SK-N-SH treated with all-trans-retinoic acid at 6 μM for 48 hours (cell line): Measurements from ENCODE around the gene MAP3K13.

Experiments
- ATAC-seq: fragments of 200-7000 bp; cut with Tn5 transposase; 3 replicates; pipeline ENCODE4 v1.9.1; 2020; ENCODE audit warnings: mild to moderate bottlenecking, moderate library complexity
- ARNTL ChIP-seq: fragments of 450-650 bp; formaldehyde crosslinking; IDR thresholded peaks from 2 replicates; pipeline ENCODE4 v1.5.0; 2020; ENCODE audit warnings: low read depth, mild to moderate bottlenecking, moderate library complexity, borderline replicate concordance
- BACH2 ChIP-seq: fragments of 250-450 bp; sonication (Bioruptor Pico); IDR thresholded peaks from 2 replicates; pipeline ENCODE4 v1.9.0; 2021; ENCODE audit warnings: mild to moderate bottlenecking, borderline replicate concordance
- CSDC2 ChIP-seq: fragments of 250-450 bp; sonication (Bioruptor Pico); IDR thresholded peaks from 2 replicates; pipeline ENCODE4 v1.5.0; 2020; ENCODE audit warnings: mild to moderate bottlenecking, moderate library complexity
- GLIS3 ChIP-seq: fragments of 250-450 bp; sonication (Bioruptor Pico); IDR thresholded peaks from 2 replicates; pipeline ENCODE4 v1.5.0; 2020; ENCODE audit warnings: mild to moderate bottlenecking, moderate library complexity
- ISL1 ChIP-seq: fragments of 250-450 bp; sonication (Bioruptor Pico); IDR thresholded peaks from 2 replicates; pipeline ENCODE4 v2.1.2; 2022; ENCODE audit warnings: mild to moderate bottlenecking, moderate library complexity
- OSR1 ChIP-seq: fragments of 250-450 bp; sonication (Bioruptor Pico); IDR thresholded peaks from 2 replicates; pipeline ENCODE4 v1.8.0; 2022; ENCODE audit warnings: moderate library complexity, mild to moderate bottlenecking, inconsistent platforms
- PPARA ChIP-seq: fragments of 250-450 bp; sonication (Bioruptor Pico); IDR thresholded peaks from 2 replicates; pipeline ENCODE4 v1.5.0; 2020; ENCODE audit warnings: mild to moderate bottlenecking, borderline replicate concordance
- RARB ChIP-seq: fragments of 250-450 bp; sonication (Bioruptor Pico); IDR thresholded peaks from 2 replicates; pipeline ENCODE4 v1.8.0; 2021; ENCODE audit warnings: mild to moderate bottlenecking, moderate library complexity
- SNAI2 ChIP-seq: fragments of 250-450 bp; sonication (Bioruptor Pico); IDR thresholded peaks from 2 replicates; pipeline ENCODE4 v1.5.0; 2020; ENCODE audit warnings: mild to moderate bottlenecking, moderate library complexity
- TCF4 ChIP-seq: fragments of 250-450 bp; sonication (Bioruptor Pico); IDR thresholded peaks from 2 replicates; pipeline ENCODE4 v1.8.0; 2021; ENCODE audit warnings: mild to moderate bottlenecking, moderate library complexity, borderline replicate concordance
- TOX ChIP-seq: fragments of 250-450 bp; sonication (Bioruptor Pico); IDR thresholded peaks from 2 replicates; pipeline ENCODE4 v1.8.0; 2021; ENCODE audit warnings: mild to moderate bottlenecking, moderate library complexity, borderline replicate concordance
- ZC3H10 ChIP-seq: fragments of 250-450 bp; sonication (Bioruptor Pico); IDR thresholded peaks from 2 replicates; pipeline ENCODE4 v1.5.1; 2021; ENCODE audit warnings: mild to moderate bottlenecking, moderate library complexity
- ZFP3 ChIP-seq: fragments of 250-450 bp; sonication (Bioruptor Pico); IDR thresholded peaks from 2 replicates; pipeline ENCODE4 v1.5.0; 2020; ENCODE audit warnings: mild to moderate bottlenecking, moderate library complexity
- ZFP30 ChIP-seq: fragments of 450-650 bp; formaldehyde crosslinking; IDR thresholded peaks from 2 replicates; pipeline ENCODE4 v1.5.0; 2022; ENCODE audit warnings: mild to moderate bottlenecking, moderate library complexity
- ZNF565 ChIP-seq: fragments of 450-650 bp; formaldehyde crosslinking; conservative IDR thresholded peaks from 2 replicates; pipeline ENCODE4 v1.5.0; 2020; ENCODE audit warnings: low read depth, mild to moderate bottlenecking, moderate library complexity
- ZNF70 ChIP-seq: fragments of 450-650 bp; formaldehyde crosslinking; IDR thresholded peaks from 2 replicates; pipeline ENCODE4 v1.5.0; 2020; ENCODE audit warnings: mild to moderate bottlenecking, moderate library complexity
- ZNF8 ChIP-seq: fragments of 450-650 bp; formaldehyde crosslinking; IDR thresholded peaks from 2 replicates; pipeline ENCODE4 v1.5.0; 2020; ENCODE audit warnings: mild to moderate bottlenecking, moderate library complexity
- TF ChIP-seq, protein P1 (sequence below): fragments of 250-450 bp; sonication (Bioruptor Pico); IDR thresholded peaks from 2 replicates; pipeline ENCODE4 v1.8.0; 2020; ENCODE audit warnings: mild to moderate bottlenecking, moderate library complexity, borderline replicate concordance
- TF ChIP-seq, protein P2 (sequence below): fragments of 250-450 bp; sonication (Bioruptor Pico); IDR thresholded peaks from 2 replicates; pipeline ENCODE4 v1.5.1; 2021; ENCODE audit warnings: mild to moderate bottlenecking, moderate library complexity
- TF ChIP-seq, protein P3 (sequence below): fragments of 250-450 bp; sonication (Bioruptor Pico); IDR thresholded peaks from 2 replicates; pipeline ENCODE4 v1.5.0; 2020; ENCODE audit warnings: mild to moderate bottlenecking, moderate library complexity

The MAP3K13 gene

DNA sequence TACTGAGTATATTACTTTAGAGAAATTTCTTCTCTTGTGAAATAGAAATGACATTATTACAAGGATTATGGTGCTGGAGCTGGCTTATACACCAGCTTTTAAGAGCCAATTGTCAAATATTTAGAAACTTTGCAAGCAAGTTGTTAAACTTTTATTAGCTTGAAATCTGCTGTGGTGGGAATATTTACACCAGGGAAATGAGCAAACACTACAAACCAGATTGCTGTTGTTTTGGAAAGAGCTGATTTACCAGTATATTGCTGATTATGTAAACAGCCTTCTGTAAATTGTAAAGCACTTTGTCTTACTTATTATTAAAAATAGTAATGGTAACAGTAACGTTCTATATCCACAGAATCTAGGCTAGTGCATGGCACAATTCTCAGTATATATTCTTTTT is 61.5 kb downstream of the MAP3K13 start:
- TF ChIP-seq BACH2 (CRISPR knock-in tag) (no peak), ARNTL (CRISPR knock-in tag) (no peak), SNAI2 (CRISPR knock-in tag) (no peak), RARB (CRISPR knock-in tag) (no peak), TOX (CRISPR knock-in tag) (no peak), ZNF565 (CRISPR knock-in tag) (no peak), ISL1 (CRISPR knock-in tag) (no peak), ZNF8 (CRISPR knock-in tag) (no peak)
- TF ChIP-seq, protein P1, sequence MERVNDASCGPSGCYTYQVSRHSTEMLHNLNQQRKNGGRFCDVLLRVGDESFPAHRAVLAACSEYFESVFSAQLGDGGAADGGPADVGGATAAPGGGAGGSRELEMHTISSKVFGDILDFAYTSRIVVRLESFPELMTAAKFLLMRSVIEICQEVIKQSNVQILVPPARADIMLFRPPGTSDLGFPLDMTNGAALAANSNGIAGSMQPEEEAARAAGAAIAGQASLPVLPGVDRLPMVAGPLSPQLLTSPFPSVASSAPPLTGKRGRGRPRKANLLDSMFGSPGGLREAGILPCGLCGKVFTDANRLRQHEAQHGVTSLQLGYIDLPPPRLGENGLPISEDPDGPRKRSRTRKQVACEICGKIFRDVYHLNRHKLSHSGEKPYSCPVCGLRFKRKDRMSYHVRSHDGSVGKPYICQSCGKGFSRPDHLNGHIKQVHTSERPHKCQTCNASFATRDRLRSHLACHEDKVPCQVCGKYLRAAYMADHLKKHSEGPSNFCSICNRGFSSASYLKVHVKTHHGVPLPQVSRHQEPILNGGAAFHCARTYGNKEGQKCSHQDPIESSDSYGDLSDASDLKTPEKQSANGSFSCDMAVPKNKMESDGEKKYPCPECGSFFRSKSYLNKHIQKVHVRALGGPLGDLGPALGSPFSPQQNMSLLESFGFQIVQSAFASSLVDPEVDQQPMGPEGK (CRISPR knock-in tag): no peak
- TF ChIP-seq, protein P2, sequence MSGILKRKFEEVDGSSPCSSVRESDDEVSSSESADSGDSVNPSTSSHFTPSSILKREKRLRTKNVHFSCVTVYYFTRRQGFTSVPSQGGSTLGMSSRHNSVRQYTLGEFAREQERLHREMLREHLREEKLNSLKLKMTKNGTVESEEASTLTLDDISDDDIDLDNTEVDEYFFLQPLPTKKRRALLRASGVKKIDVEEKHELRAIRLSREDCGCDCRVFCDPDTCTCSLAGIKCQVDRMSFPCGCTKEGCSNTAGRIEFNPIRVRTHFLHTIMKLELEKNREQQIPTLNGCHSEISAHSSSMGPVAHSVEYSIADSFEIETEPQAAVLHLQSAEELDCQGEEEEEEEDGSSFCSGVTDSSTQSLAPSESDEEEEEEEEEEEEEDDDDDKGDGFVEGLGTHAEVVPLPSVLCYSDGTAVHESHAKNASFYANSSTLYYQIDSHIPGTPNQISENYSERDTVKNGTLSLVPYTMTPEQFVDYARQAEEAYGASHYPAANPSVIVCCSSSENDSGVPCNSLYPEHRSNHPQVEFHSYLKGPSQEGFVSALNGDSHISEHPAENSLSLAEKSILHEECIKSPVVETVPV: no peak
- no peak for ATAC-seq

DNA sequence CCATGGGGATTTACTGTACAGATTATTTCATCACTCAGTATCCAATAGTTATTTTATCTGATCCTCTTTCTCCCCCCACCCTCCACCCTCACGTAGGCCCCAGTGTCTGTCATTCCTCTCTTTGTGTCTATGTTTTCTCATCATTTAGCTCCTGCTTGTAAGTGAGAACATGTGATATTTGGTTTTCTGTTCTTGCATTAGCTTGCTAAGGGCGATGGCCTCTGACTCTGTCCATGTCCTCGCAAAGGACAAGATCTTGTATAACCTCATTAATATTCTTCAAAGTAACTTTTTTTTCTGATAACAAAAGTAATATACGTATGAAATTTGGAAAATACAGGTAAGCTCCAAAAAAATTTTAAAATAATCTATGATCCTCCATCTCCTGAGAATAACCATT is 67.4 kb downstream of the MAP3K13 start:
- TF ChIP-seq ZFP3 (no peak), ZC3H10 (CRISPR knock-in tag) (no peak), ARNTL (CRISPR knock-in tag) (no peak), SNAI2 (CRISPR knock-in tag) (no peak), GLIS3 (CRISPR knock-in tag) (no peak), BACH2 (CRISPR knock-in tag) (no peak), OSR1 (CRISPR knock-in tag) (no peak), CSDC2 (CRISPR knock-in tag) (no peak), ZFP30 (no peak), ZNF70 (no peak), TCF4 (CRISPR knock-in tag) (no peak)
- TF ChIP-seq, protein P1 (CRISPR knock-in tag): no peak
- TF ChIP-seq, protein P3, sequence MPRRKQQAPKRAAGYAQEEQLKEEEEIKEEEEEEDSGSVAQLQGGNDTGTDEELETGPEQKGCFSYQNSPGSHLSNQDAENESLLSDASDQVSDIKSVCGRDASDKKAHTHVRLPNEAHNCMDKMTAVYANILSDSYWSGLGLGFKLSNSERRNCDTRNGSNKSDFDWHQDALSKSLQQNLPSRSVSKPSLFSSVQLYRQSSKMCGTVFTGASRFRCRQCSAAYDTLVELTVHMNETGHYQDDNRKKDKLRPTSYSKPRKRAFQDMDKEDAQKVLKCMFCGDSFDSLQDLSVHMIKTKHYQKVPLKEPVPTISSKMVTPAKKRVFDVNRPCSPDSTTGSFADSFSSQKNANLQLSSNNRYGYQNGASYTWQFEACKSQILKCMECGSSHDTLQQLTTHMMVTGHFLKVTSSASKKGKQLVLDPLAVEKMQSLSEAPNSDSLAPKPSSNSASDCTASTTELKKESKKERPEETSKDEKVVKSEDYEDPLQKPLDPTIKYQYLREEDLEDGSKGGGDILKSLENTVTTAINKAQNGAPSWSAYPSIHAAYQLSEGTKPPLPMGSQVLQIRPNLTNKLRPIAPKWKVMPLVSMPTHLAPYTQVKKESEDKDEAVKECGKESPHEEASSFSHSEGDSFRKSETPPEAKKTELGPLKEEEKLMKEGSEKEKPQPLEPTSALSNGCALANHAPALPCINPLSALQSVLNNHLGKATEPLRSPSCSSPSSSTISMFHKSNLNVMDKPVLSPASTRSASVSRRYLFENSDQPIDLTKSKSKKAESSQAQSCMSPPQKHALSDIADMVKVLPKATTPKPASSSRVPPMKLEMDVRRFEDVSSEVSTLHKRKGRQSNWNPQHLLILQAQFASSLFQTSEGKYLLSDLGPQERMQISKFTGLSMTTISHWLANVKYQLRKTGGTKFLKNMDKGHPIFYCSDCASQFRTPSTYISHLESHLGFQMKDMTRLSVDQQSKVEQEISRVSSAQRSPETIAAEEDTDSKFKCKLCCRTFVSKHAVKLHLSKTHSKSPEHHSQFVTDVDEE: no peak
- no peak for ATAC-seq

DNA sequence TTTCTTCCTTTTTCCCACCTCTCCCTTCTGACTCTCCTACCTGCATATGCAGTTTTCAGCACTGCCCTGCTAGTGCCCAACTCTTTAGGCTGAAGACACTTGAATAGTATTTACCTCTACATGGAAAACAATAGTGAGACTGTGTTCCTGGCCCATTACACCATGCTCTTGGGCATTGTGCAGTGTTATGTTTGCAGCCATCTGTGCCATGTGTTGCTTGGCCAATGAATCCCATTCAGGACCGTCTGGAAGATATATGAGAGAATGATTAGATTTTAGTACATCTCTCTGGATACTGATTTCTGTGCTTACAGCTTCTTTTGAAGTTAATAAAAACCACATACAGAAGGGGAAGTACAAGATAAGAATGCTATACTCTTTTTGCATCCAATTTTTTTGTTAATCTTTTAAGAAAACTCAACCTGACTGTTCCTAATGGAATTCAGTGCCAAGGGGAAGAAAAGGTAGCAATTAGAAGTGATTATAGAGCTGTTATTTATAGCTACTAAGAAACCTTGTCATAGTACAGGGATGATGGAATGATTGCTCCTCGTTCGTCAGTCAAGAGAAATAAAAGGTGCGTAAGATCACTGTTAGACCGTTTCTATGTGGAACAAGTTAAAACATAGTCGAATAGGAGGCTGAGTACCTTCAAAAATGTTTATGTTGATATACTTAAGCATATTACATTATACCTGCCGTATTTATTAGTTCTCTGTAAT is 77.0 kb downstream of the MAP3K13 start:
- ATAC-seq: no peak
- TF ChIP-seq PPARA (CRISPR knock-in tag) (no peak), TCF4 (CRISPR knock-in tag) (peak; percentile 48; the same call in 1 of the 2 replicates), ISL1 (CRISPR knock-in tag) (no peak)
- TF ChIP-seq, protein P3: peak; percentile 20; the same call in 1 of the 2 replicates
